ENCODE data around the gene TMEM97. TPM values are rescaled to one million over a fixed set of nuclear protein-coding genes. Genes with fewer than 3 reads are reported as not detected.

Gene TMEM97
- polyA plus RNA-seq, 3 donors: 50.0 to 63.4 (median 50.0) TPM

- DNase-seq (ENCODE audit: extremely low read depth in 1 of 11, low read depth in 9 of 11, low spot score in 4 of 11): no peak
Observed at GRCh38 chr17:28295677-28296578, 23.1 kb upstream of the TMEM97 start.

- DNase-seq (ENCODE audit: extremely low read depth in 1 of 11, low read depth in 9 of 11, low spot score in 4 of 11): no peak
Observed at GRCh38 chr17:28298449-28298848, 20.6 kb upstream of the TMEM97 start.

- DNase-seq (ENCODE audit: extremely low read depth in 1 of 11, low read depth in 9 of 11, low spot score in 4 of 11): no peak
Observed at GRCh38 chr17:28306954-28307401, 12.0 kb upstream of the TMEM97 start.

DNA sequence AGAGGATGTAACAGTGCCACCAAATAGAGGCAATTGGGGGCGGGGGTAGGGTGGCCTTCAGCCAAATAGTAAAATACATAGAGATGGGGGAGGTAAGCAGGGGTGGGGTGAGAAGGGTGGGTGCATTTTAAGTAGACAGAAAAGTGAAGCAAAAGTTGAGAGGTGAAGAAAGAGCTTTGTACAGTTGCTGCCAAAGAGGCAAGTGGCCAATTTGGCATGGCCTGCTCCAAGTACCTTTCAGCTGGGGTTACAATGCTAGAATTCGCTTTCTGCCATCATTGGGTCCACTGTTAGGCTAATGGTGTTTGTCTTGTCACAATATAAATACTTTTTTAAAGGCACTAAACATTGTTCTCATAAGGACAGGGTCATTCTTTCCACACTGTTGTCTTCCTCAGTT, 5.2 kb upstream of the TMEM97 start:
- no peak for DNase-seq (ENCODE audit: extremely low read depth in 1 of 11, low read depth in 9 of 11, low spot score in 4 of 11)

- DNase-seq (ENCODE audit: extremely low read depth in 1 of 11, low read depth in 9 of 11, low spot score in 4 of 11): no peak
Observed at GRCh38 chr17:28315846-28316705, 2.9 kb upstream of the TMEM97 start.

GRCh38 chr17:28317099-28317965, 1.7 kb upstream of the TMEM97 start:
- no peak for DNase-seq (ENCODE audit: extremely low read depth in 1 of 11, low read depth in 9 of 11, low spot score in 4 of 11)

DNA sequence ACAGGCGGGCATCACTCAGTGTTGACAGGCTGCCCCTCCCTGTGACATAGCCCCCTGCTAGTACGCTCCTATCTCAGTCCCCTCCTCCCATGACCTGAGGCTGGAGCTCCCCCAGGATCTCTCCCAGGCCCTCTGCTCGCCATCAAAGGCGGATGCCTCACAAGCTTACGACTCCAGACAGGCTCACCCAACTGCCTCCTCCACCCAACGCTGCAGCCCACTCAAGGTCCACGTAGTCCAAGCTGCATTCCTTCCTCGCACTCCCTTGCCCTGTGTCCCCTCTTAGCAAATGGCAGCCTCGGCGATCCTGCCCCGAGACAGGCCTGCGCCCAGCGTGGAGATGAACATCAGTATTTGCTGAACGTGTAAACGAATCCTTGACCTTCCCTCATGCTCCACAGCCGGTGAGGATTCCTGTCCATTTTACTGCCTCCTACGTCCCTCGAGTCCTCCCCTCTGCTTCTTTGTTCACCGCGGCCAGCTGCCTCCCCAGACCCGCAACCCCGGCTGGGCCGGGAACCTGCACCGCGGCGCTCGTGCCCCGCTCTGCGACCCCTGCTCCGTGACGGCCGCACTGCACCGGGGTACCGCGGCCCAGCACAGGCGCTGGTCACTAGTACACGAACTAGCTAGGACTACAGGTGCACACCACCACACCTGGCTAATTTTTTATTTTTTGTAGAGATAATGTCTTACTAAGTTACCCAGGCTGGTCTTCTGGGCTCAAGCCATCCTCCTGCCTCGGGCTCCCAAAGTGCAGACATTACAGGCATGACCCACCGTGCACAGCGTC, 838 bp upstream of the TMEM97 start:
- DNase-seq (ENCODE audit: extremely low read depth in 1 of 11, low read depth in 9 of 11, low spot score in 4 of 11): no peak

GRCh38 chr17:28319598-28319935, 567 bp downstream of the TMEM97 start:
- no peak for DNase-seq (ENCODE audit: extremely low read depth in 1 of 11, low read depth in 9 of 11, low spot score in 4 of 11)

DNA sequence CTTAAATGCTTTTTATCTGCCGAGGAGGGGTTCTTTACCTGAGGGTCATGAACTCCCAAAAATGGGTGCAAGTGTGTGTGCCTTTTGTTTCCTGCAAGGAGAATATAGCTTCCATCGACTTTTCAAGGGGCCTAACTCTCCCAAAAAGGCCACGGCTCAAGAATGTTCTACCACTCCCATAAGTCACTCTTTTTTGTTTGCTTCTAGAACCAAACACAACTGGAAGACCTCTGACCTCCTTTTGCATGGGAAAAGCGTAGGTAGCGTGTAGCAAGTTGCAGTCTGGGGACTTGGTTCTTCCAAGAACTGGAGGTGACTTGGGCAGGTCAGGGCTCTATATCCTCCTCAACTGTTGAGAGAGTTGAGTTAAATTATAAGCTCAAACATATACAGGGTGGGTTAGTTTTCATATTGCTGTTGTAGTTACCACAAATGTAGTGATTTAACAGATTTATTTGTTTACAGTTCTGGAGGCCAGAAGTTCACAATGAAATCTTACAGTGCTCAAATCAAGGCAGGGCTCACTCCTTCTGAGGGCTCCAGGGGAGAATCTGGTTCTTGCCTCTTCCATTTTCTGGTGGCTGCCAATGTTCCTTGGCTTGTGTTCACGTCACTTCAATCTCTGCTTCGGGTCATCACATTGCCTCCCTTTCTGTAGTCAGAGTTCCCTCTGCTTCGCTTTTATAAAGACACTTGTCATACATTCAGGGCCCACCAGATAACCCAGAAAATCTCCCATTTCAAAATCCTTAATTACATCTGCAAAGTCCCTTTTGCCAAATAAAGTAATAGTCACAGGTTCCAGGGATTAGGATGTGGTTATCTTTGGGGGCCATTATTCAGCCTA, 1.4 kb downstream of the TMEM97 start:
- DNase-seq (ENCODE audit: extremely low read depth in 1 of 11, low read depth in 9 of 11, low spot score in 4 of 11): no peak

GRCh38 chr17:28324267-28324745, 5.3 kb downstream of the TMEM97 start:
- DNase-seq (ENCODE audit: extremely low read depth in 1 of 11, low read depth in 9 of 11, low spot score in 4 of 11): no peak

- DNase-seq (ENCODE audit: extremely low read depth in 1 of 11, low read depth in 9 of 11, low spot score in 4 of 11): no peak
Observed at GRCh38 chr17:28324781-28325180, 5.8 kb downstream of the TMEM97 start.

- DNase-seq (ENCODE audit: extremely low read depth in 1 of 11, low read depth in 9 of 11, low spot score in 4 of 11): no peak
Observed at GRCh38 chr17:28325211-28325610, 6.2 kb downstream of the TMEM97 start.

DNA sequence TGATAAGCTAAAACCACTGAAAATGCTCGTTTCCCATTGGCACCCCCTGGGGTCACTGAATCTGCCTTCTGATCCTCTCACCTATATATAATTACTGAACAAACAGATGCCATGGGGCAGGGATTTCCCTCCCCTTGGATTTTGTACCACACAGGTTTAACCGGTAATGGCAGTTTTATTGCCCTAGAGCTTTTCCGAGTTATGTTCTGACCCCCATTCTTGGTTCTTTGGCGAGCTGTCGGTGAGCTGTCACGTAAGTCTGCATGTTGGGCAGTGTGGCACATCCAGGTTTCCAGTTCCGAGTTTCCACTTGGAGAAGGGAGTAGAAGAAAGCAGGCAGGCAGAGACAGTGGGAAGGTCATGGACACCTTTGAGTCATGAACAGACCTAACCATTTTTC, 7.1 kb downstream of the TMEM97 start:
- no peak for DNase-seq (ENCODE audit: extremely low read depth in 1 of 11, low read depth in 9 of 11, low spot score in 4 of 11)

- no peak for DNase-seq (ENCODE audit: extremely low read depth in 1 of 11, low read depth in 9 of 11, low spot score in 4 of 11)
Observed at GRCh38 chr17:28327031-28327607, 8.1 kb downstream of the TMEM97 start.

DNA sequence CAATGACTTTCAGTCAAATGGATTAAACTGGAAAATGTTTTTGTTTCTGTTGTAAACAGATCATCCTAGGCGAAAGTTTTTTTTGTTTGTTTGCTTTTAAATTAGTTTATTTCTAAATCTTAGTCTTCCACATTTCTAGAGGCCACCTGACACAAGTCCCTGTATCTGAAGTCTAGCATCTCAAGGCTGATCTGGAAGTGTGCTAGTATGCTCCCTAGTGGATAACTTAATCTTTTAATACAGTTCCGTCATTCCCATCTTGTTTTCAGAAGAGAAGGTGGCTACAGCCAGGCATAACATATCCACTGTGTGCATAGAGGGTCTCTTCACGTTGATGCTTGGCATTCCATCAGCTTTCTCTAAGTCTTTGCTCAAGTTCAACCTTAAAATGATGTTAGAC, 8.7 kb downstream of the TMEM97 start:
- no peak for DNase-seq (ENCODE audit: extremely low read depth in 1 of 11, low read depth in 9 of 11, low spot score in 4 of 11)

- no peak for DNase-seq (ENCODE audit: extremely low read depth in 1 of 11, low read depth in 9 of 11, low spot score in 4 of 11)
Observed at GRCh38 chr17:28328325-28328724, 9.3 kb downstream of the TMEM97 start.

- DNase-seq (ENCODE audit: extremely low read depth in 1 of 11, low read depth in 9 of 11, low spot score in 4 of 11): no peak
Observed at GRCh38 chr17:28330671-28331070, 11.7 kb downstream of the TMEM97 start.
